Right hindlimb (tissue), 1 donor: ENCODE results near the gene KRT73.
A peak's percentile ranks its signal among the peaks of the same experiment; 100 is the strongest.

ENCODE experiments used
- DNase-seq: peaks from one replicate; pipeline ENCODE4 v3.0.0-alpha.2; 2018

Gene KRT73

DNA sequence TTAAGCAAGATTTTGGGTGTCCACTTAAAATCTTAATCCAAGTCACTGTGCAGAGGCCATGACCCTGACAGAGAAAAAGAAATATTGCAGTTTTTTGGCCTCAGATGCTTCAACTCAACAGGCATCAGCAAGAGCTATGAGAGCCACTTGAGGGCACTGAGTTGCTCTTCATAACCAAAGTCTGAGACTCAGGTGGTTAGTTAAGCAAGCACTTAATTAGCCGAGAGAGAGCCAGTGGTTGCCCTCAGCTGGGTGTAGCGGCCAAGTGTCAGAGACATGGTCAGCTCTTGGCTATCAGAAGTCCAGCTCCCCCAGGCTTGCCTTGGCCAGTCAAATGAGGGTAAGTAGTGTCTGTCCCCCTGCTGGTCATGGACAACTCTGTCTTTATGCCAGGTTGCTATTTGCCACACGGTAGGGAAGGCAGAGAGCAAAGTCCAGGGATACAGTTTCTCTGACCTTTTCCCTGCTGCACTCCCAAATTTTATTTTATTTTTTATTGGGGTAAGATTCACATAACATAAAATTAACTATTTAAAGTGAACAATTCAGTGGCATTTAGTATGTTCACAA, 56.4 kb downstream of the KRT73 start:
- DNase-seq = no peak

DNA sequence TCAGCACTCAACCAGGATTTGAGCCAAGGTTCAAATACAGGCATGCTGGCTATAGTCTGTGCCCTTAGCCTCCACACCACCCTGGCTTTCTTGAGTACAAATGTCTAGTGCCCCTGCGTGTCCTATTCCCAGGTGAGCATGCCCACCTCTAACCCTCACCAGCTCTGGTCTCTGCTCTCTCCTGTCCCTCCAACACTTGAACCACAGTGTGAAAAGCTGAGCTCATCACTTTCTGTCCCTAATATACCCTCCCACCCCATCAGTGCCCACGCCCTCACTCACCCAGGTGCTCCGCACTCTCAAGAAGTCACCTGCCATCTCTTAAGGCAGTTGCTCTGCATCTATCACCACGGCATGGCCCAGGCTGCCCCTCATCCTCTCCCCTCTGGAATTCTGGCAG, 58.4 kb downstream of the KRT73 start:
- DNase-seq = no peak

DNA sequence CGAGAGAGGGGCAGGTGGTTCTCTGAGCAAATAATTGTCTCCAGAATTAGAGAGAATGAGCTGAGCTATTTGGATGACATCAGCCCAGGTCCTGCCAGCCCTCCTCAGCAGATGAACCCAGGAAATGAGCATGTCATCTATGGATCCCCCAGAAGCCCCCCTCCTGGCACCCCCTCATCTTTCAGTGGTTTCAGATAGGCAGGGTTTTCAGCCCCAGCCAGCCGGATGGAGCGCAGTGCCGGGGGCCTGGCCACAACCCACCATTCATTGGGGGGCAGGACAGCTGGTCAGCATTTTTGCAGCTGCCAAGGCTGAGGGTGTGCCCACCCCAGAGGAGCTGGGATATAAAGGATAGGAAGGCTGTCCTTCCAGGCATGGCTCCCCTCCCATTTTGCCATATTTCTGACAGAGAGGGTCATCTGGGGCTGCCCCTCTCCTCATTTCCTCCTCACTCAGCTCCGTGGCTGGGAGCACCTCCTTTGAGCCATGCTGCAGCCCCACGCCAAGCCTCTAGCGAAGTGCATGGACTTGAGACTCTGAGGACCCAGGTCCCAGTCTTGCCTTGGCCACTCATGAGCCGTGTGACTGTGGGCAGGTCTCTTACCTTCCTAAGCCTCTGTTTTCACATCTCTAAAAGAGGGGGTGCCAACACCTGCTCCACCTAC, 59.4 kb downstream of the KRT73 start:
- peak; percentile 47 for DNase-seq
